ENCODE results near the gene PRKAG2.

- TF ChIP-seq CTCF (IDR thresholded peaks at IDR 0.05) (no peak), POLR2A (IDR thresholded peaks at IDR 0.05) (no peak)
Observed at GRCh38 chr7:151888079-151889067, 11.5 kb upstream of the PRKAG2 start.

All from breast epithelium (tissue), 3 donors.